Peyer's patch (tissue), 4 donors: ENCODE data around the gene TPD52L2.

Experiments used
- CTCF ChIP-seq, 6 experiments: fragments of 450-650 bp in 4 of 6; fragments of 200-600 bp in 2 of 6; sonication (generic) in 1 of 6; IDR thresholded peaks; one replicate each; pipeline ENCODE4 v1.5.1; 2017 to 2019; ENCODE audit warnings: antibody characterized with exemption in 6 of 6, mild to moderate bottlenecking in 3 of 6, moderate library complexity in 1 of 6
- POLR2A ChIP-seq, 2 donors: fragments of 450-650 bp; IDR thresholded peaks; one replicate each; pipeline ENCODE4 v1.5.1; 2017; ENCODE audit warnings: antibody characterized with exemption in 2 of 2, mild to moderate bottlenecking in 2 of 2, moderate library complexity in 2 of 2

DNA sequence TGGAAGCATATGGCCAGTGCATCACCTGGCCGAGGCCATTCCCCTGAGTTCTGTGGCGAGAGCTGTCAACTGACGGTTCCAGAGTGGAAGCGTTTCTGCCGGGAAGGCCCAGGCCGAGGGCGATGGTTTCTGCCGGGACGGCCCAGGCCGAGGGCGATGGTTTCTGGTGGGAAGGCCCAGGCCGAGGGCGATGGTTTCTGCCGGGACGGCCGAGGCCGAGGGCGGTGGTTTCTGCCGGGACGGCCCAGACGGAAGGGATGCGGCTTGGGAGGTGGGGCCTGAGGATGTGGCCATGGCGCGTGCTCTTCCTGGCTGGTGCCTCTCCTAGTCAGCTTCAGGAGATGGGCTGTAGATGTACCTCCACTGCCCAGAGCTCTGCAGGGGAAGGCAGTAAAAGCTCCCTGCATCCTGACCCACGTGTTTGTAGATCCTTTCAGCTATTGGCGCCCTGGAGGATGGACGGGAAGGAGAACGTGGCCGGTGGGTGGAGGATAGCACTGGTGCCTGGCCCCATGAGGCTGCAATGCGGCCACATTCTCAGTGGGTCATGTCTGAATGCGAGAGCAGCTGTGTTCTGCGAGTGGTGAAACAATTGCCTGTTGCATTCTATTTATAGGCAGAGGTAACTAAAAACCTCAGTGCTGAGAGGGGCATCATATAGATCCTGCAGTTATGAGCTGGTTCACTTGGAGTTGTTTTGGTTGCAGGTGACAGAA lies 12.8 kb downstream of the TPD52L2 start:
- TF ChIP-seq CTCF (IDR thresholded peaks at IDR 0.05) (no peak), POLR2A (IDR thresholded peaks at IDR 0.05) (no peak)
